Neural crest cell (in vitro differentiated cells): ENCODE results near the gene GEMIN2. TPM values are rescaled to one million over a fixed set of nuclear protein-coding genes. Genes with fewer than 3 reads are reported as not detected.

Source experiments
- DNase-seq: peaks from one replicate; pipeline ENCODE4 v3.0.0; 2021; ENCODE audit warnings: low read depth, mixed read lengths, low spot score
- H3K27ac Mint-ChIP-seq: one replicate; pipeline ENCODE4 v1.8.0; 2021; ENCODE audit warnings: mild to moderate bottlenecking, mixed read lengths; ENCODE audit not compliant: unreplicated experiment
- H3K27me3 Mint-ChIP-seq: 2 replicates; pipeline ENCODE4 v1.8.0; 2021; ENCODE audit warnings: low read depth, mild to moderate bottlenecking, mixed read lengths
- H3K36me3 Mint-ChIP-seq: 2 replicates; pipeline ENCODE4 v1.8.0; 2021; ENCODE audit warnings: low read depth, mild to moderate bottlenecking, mixed read lengths
- H3K4me1 Mint-ChIP-seq: 2 replicates; pipeline ENCODE4 v1.8.0; 2021; ENCODE audit warnings: mixed read lengths
- H3K4me3 Mint-ChIP-seq: one replicate; pipeline ENCODE4 v1.8.0; 2021; ENCODE audit warnings: mild to moderate bottlenecking, mixed read lengths
- H3K9me3 Mint-ChIP-seq: 2 replicates; pipeline ENCODE4 v1.8.0; 2021; ENCODE audit warnings: mixed read lengths
- total RNA-seq: library from RNA; stranded (reverse); gene quantifications from 2 replicates; pipeline ENCODE4 v1.2.1, GENCODE V29; 2021
- TF ChIP-seq, protein P1 (sequence below): fragments of 200-600 bp; sonication (generic); conservative IDR thresholded peaks from 2 replicates; pipeline ENCODE4 v1.5.0; 2021; ENCODE audit warnings: antibody characterized with exemption, mild to moderate bottlenecking

Gene GEMIN2
- total RNA-seq, 1 donor from 2014 or later = 37.9 TPM

GRCh38 chr14:39185256-39186049 is 71.3 kb downstream of the GEMIN2 start:
- Mint-ChIP-seq H3K36me3 (peaks cover 18% of the 10 kb centered on the region), H3K27me3 (no peaks in the 10 kb centered on the region), H3K27ac (no peak overlapping the region), H3K4me3 (no peak overlapping the region), H3K9me3 (no peaks in the 10 kb centered on the region), H3K4me1 (peaks cover 19% of the 10 kb centered on the region)
- TF ChIP-seq, protein P1, sequence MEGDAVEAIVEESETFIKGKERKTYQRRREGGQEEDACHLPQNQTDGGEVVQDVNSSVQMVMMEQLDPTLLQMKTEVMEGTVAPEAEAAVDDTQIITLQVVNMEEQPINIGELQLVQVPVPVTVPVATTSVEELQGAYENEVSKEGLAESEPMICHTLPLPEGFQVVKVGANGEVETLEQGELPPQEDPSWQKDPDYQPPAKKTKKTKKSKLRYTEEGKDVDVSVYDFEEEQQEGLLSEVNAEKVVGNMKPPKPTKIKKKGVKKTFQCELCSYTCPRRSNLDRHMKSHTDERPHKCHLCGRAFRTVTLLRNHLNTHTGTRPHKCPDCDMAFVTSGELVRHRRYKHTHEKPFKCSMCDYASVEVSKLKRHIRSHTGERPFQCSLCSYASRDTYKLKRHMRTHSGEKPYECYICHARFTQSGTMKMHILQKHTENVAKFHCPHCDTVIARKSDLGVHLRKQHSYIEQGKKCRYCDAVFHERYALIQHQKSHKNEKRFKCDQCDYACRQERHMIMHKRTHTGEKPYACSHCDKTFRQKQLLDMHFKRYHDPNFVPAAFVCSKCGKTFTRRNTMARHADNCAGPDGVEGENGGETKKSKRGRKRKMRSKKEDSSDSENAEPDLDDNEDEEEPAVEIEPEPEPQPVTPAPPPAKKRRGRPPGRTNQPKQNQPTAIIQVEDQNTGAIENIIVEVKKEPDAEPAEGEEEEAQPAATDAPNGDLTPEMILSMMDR = no peak
- no peak for DNase-seq

Other genes starting within 250 kb of the GEMIN2 start
- gene SEC23A, start 11.1 kb upstream of the GEMIN2 start, total RNA-seq = 70.6 and 72.0 TPM in 2 replicates
- 18.1 and 18.2 TPM in 2 replicates for gene TRAPPC6B, start 56.0 kb downstream of the GEMIN2 start, total RNA-seq
- gene PNN, start 60.9 kb downstream of the GEMIN2 start, total RNA-seq = 128 and 145 TPM in 2 replicates
- 10.6 and 12.7 TPM in 2 replicates for gene MIA2, start 119.6 kb downstream of the GEMIN2 start, total RNA-seq